HG03159 (cell line): ENCODE results near the gene TXNDC9.
"Not testable (repeated sequence)": the region's sequence is repeated elsewhere in the genome, so short reads cannot be mapped to it uniquely, and the experiment has no call there.

ENCODE experiments used
- ATAC-seq: cut with Tn5 transposase; IDR thresholded peaks from one replicate; pipeline ENCODE4 v1.9.1; 2021; ENCODE audit warnings: mild to moderate bottlenecking, moderate library complexity; ENCODE audit not compliant: unreplicated experiment

The TXNDC9 gene

GRCh38 chr2:99335911-99336803 is at the start of gene TXNDC9:
Gene TXNDC9 (minus strand): TSS chr2:99336333. CDS start chr2:99333210, 3,123 bp downstream.
- ATAC-seq: peak; percentile 69

DNA sequence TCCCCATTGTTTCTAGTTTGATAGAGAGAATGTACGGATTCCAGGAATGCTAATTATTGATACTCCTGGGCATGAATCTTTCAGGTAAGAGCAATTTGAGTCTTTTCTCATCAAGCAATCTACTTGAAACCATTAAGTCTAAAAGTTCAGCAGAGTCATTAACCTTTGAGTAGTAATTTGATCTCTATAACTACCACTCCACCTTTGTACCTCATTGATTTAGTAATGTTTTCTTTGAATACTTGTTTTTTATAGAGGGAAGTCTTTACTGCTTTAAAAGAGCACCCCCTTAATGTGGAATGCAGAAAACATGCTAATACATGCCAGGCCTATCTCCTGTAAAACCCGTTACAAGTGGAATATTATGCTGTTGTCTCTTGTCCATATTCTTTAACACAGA is 46.0 kb upstream of the TXNDC9 start:
- no peak for ATAC-seq

GRCh38 chr2:99380376-99381010 is 44.4 kb upstream of the TXNDC9 start:
- no peak for ATAC-seq

GRCh38 chr2:99377879-99378278 is 41.7 kb upstream of the TXNDC9 start:
- ATAC-seq: no peak

DNA sequence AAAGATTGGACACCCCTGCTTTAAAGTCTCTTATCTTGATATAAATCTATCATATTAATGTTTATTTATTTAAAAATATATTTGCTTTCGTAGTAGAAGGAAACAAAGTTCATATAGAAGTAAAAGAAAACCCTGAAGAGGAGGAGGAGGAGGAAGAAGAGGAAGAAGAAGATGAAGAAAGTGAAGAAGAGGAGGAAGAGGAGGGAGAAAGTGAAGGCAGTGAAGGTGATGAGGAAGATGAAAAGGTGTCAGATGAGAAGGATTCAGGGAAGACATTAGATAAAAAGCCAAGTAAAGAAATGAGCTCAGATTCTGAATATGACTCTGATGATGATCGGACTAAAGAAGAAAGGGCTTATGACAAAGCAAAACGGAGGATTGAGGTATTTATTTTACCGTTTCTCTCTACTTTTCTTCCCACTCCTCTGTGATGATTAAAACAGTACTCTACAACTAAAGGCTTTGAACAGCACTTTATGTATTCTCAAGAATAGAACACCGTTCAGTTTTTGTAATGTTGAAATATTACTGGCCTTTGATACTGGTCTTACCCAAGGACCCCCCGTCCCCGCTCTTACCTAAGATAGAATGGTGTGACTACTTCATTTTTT is 40.2 kb upstream of the TXNDC9 start:
- no peak for ATAC-seq

DNA sequence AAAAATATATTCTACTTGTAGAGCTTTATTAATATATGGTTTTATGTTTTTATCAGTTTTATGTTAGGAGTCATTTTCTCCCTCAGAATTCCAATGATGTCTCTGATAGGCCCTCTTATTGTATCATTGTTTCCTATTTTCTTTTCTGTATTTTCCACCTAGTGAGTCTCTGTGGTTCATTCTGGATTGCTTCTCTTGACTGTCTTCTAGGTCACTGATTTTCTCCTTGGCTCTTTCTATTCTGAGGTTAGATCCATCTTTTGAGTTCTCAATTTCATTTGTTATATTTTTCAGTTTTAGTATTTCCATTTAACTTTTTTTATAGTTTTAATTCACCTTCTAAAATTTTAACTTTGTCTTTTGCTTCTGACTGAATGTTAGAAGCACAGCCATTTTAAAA is 38.6 kb upstream of the TXNDC9 start:
- ATAC-seq: no peak

- no peak for ATAC-seq
These were observed 37.0 kb upstream of the TXNDC9 start for GRCh38 chr2:99373144-99373543.

DNA sequence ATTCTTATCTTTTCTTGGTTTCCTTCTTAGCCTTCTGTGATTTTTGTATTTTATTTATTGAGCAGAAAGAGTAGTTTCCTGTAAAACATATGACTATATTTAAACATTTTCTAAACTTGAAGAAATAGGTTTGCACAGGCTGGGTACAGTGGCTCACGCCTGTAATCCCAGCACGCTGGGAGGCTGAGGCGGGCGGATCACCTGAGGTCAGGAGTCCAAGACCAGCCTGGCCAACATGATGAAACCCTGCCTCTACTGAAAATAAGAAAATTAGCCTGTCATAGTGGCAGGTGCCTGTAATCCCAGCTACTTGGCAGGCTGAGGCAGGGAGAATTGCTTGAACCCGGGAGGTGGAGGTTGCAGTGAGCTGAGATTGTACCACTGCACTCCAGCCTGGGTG is 32.7 kb upstream of the TXNDC9 start:
- not testable (repeated sequence) for ATAC-seq

- ATAC-seq: no peak
These were observed 29.5 kb upstream of the TXNDC9 start for GRCh38 chr2:99365661-99366060.

DNA sequence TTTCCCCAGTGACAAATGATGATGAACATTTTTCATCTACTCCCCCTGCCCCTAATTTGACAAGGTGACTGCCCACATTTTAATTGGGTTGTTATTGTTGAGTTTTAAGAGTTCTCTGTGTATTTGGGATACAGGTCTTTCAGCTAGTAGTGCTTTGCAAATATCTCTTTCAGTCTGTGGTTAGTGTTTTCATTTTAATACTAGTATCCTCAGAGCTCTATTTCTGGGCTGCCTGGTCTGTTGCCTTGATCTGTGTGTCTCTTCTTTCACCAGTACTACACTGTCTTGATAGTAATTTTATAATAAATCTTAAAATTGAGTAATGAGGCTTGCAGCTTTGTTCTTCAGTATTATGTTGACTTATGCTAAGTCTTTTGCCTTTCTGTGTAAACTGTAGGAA is 20.7 kb upstream of the TXNDC9 start:
- no peak for ATAC-seq

DNA sequence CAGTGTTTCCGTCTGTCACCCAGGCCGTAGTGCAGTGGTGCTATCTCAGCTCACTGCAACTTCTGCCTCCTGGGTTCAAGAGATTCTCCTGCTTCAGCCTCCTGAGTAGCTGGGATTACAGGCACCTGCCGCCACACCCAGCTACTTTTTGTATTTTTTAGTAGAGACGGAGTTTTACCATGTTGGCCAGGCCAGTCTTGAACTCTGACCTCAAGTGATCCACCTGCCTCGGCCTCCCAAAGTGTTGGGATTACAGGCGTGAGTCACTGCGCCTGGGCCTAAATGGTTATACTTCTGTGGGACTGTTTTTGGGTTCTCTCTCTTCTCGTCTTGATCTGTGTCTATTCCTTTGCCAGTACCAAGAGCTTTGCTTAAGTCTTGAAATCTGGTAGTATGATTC is 18.7 kb upstream of the TXNDC9 start:
- not testable (repeated sequence) for ATAC-seq

GRCh38 chr2:99354070-99354469 is 17.9 kb upstream of the TXNDC9 start:
- ATAC-seq: no peak

GRCh38 chr2:99350194-99350593 is 14.1 kb upstream of the TXNDC9 start:
- ATAC-seq: no peak

DNA sequence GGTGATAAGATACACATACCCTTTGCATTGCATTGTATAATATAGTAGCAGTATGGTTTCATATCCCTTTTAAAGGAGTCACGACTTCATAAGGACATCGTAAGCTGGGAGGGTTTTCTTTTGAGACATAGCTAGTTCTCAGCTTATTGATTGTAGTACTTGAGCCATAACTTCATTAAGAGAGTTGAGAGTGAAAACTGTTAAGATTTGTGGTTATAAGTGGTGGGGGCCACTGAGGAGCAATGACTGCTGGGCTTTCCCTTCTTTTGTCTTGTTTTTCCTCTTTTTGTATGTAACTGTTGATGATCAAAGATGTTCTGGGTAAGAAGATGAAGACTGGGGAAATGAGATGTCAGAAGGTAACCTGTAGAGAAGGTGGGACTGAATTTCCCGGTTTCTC is 12.0 kb upstream of the TXNDC9 start:
- no peak for ATAC-seq

DNA sequence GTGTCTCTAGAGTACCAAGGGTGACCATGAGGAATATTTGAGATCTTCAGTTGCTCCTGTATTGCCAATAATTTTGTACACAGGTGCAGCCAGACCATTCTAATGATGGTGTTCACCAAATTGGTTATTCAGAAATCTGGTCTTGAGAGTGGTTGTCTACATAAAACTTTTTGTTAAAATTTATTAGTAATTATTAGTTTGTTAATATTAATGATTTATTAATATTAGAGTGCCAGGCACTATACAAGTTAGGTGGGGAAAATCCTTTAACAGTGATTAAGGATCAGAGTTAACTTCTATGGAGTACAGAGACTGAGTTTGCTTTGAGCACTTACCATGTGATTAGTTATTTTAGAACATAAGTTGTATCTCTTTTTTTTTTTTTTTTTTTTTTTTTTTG is 10.1 kb upstream of the TXNDC9 start:
- ATAC-seq: no peak

DNA sequence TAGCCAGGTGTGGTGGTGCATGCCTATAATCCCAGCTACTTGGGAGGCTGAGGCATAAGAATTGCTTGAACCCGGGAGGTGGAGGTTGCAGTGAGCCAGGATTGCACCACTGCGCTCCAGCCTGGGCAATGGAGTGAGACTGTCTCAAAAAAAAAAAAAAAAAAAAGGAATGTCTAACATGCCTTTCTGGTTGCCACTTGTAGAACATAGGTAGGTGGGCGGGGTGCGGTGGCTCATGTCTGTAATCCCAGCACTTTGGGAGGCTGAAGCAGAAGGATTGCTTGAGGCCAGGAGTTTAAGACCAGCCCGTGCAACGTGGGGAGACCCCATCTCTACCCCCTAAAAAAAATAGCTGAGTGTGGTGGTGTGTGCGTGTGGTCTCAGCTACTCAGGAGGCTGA is 9.3 kb upstream of the TXNDC9 start:
- not testable (repeated sequence) for ATAC-seq

- ATAC-seq: no peak
These were observed 6.4 kb upstream of the TXNDC9 start for GRCh38 chr2:99342536-99342935.

- no peak for ATAC-seq
These were observed 4.6 kb upstream of the TXNDC9 start for GRCh38 chr2:99340669-99341236.

GRCh38 chr2:99338029-99338585 is 2.0 kb upstream of the TXNDC9 start:
- no peak for ATAC-seq

- ATAC-seq: peak; percentile 54
These were observed 1.2 kb upstream of the TXNDC9 start, which contains the start of gene EIF5B for GRCh38 chr2:99337113-99338028. Gene EIF5B (plus strand): TSS chr2:99337389. CDS start chr2:99337555, 166 bp downstream.
